Esophagus (tissue), 2 donors: Measurements from ENCODE around the gene KIRREL3. TPM values are rescaled to one million over a fixed set of nuclear protein-coding genes. Genes with fewer than 3 reads are reported as not detected.

Experiments used
- H3K27ac ChIP-seq, 2 donors: one replicate each; pipeline ENCODE4 v1.5.1; 2013; ENCODE audit warnings: low read depth in 2 of 2, mild to moderate bottlenecking in 2 of 2, inconsistent platforms in 1 of 2, low read length in 1 of 2, moderate library complexity in 1 of 2
- H3K27me3 ChIP-seq, 2 donors: one replicate each; pipeline ENCODE4 v1.6.1; 2013; ENCODE audit warnings: low read length in 2 of 2, control low read depth in 1 of 2, mild to moderate bottlenecking in 1 of 2; ENCODE audit not compliant: insufficient read depth in 2 of 2, control insufficient read depth in 1 of 2
- H3K36me3 ChIP-seq, 2 donors: one replicate each; pipeline ENCODE4 v1.6.1; 2013; ENCODE audit warnings: low read length in 1 of 2; ENCODE audit not compliant: control insufficient read depth in 2 of 2, insufficient read depth in 2 of 2
- H3K4me1 ChIP-seq, 2 donors: one replicate each; pipeline ENCODE4 v1.6.1; 2013; ENCODE audit warnings: low read length in 1 of 2; ENCODE audit not compliant: control insufficient read depth in 2 of 2, insufficient read depth in 2 of 2
- H3K4me3 ChIP-seq, 2 donors: one replicate each; pipeline ENCODE4 v1.5.1; 2013; ENCODE audit warnings: low read length in 2 of 2, mild to moderate bottlenecking in 2 of 2, low read depth in 1 of 2, moderate library complexity in 1 of 2
- H3K9me3 ChIP-seq, 2 donors: one replicate each; pipeline ENCODE4 v1.6.1; 2013; ENCODE audit warnings: mild to moderate bottlenecking in 2 of 2, low read depth in 1 of 2, low read length in 1 of 2, moderate library complexity in 1 of 2; ENCODE audit not compliant: control insufficient read depth in 2 of 2, insufficient read depth in 1 of 2
- WGBS, 2 donors: extraction: QIAGEN DNeasy Blood & Tissue Kit; methylation state at CpG; one replicate each; pipeline ENCODE4 v1.1.7; 2013; 5-methylcytosine and 5-hydroxymethylcytosine counted together
- polyA plus RNA-seq, 2 donors: library from polyadenylated mRNA; stranded (reverse); fragments of 200-250 nt; gene quantifications; one replicate each; pipeline ENCODE4 v1.2.3, GENCODE V29; 2013
- donor health status: healthy with polysubstance abuse.
- donor health status: Bipolar disorder and iron deficiency.

Gene KIRREL3
- polyA plus RNA-seq, 2 donors: 0.05 to 0.12 TPM

GRCh38 chr11:126424471-126425039, 576.0 kb downstream of the KIRREL3 start:
- no peaks in the 10 kb centered on the region for H3K9me3 ChIP-seq
- 79 to 85% methylated on average over 30 of the region's 30 CpGs for WGBS, 2 donors
- H3K4me1 ChIP-seq: peaks cover 0 to 4% of the 10 kb centered on the region in 2 donors
- no peaks in the 10 kb centered on the region for H3K36me3 ChIP-seq
- H3K27ac ChIP-seq: no peak overlapping the region
- no peaks in the 10 kb centered on the region for H3K27me3 ChIP-seq
- no peak overlapping the region for H3K4me3 ChIP-seq

GRCh38 chr11:126423743-126424142, 576.8 kb downstream of the KIRREL3 start:
- no peak overlapping the region for H3K4me3 ChIP-seq
- no peak overlapping the region for H3K27ac ChIP-seq
- H3K27me3 ChIP-seq: no peaks in the 10 kb centered on the region
- no peaks in the 10 kb centered on the region for H3K9me3 ChIP-seq
- no peaks in the 10 kb centered on the region for H3K36me3 ChIP-seq
- peaks cover 0 to 4% of the 10 kb centered on the region in 2 donors for H3K4me1 ChIP-seq
- 72 to 78% methylated on average over 11 of the region's 11 CpGs for WGBS, 2 donors

GRCh38 chr11:126423154-126423553, 577.4 kb downstream of the KIRREL3 start:
- Histone ChIP-seq H3K9me3 (no peaks in the 10 kb centered on the region), H3K4me3 (no peak overlapping the region), H3K4me1 (peaks cover 0 to 4% of the 10 kb centered on the region in 2 donors), H3K36me3 (no peaks in the 10 kb centered on the region), H3K27me3 (no peaks in the 10 kb centered on the region), H3K27ac (no peak overlapping the region)
- WGBS, 2 donors: 61 to 79% methylated on average over 2 of the region's 2 CpGs

GRCh38 chr11:126422446-126422845, 578.1 kb downstream of the KIRREL3 start:
- H3K27ac ChIP-seq: no peak overlapping the region
- H3K4me1 ChIP-seq: peaks cover 0 to 4% of the 10 kb centered on the region in 2 donors
- H3K36me3 ChIP-seq: no peaks in the 10 kb centered on the region
- no peaks in the 10 kb centered on the region for H3K9me3 ChIP-seq
- no peaks in the 10 kb centered on the region for H3K27me3 ChIP-seq
- 83 to 89% methylated on average over 2 of the region's 2 CpGs for WGBS, 2 donors
- H3K4me3 ChIP-seq: no peak overlapping the region

GRCh38 chr11:126421271-126421671, 579.3 kb downstream of the KIRREL3 start:
- 49 to 77% methylated on average over 13 of the region's 13 CpGs for WGBS, 2 donors
- H3K27me3 ChIP-seq: no peaks in the 10 kb centered on the region
- peaks cover 2 to 11% of the 10 kb centered on the region in 2 donors for H3K4me1 ChIP-seq
- H3K4me3 ChIP-seq: no peak overlapping the region
- H3K9me3 ChIP-seq: no peaks in the 10 kb centered on the region
- no peaks in the 10 kb centered on the region for H3K36me3 ChIP-seq
- no peak overlapping the region for H3K27ac ChIP-seq

GRCh38 chr11:126420698-126421256, 579.8 kb downstream of the KIRREL3 start:
- Histone ChIP-seq H3K4me3 (no peak overlapping the region), H3K36me3 (no peaks in the 10 kb centered on the region), H3K9me3 (no peaks in the 10 kb centered on the region), H3K27me3 (no peaks in the 10 kb centered on the region), H3K4me1 (peaks cover 4 to 16% of the 10 kb centered on the region in 2 donors), H3K27ac (no peak overlapping the region)
- 48 to 53% methylated on average over 6 of the region's 6 CpGs for WGBS, 2 donors

- no peaks in the 10 kb centered on the region for H3K36me3 ChIP-seq
- no peaks in the 10 kb centered on the region for H3K27me3 ChIP-seq
- peaks cover 9 to 21% of the 10 kb centered on the region in 2 donors for H3K4me1 ChIP-seq
- H3K9me3 ChIP-seq: no peaks in the 10 kb centered on the region
- no peak overlapping the region for H3K27ac ChIP-seq
- no peak overlapping the region for H3K4me3 ChIP-seq
- WGBS, 2 donors: 66 to 71% methylated on average over 11 of the region's 11 CpGs
Measured at GRCh38 chr11:126419801-126420697, 580.5 kb downstream of the KIRREL3 start.

- Histone ChIP-seq H3K27ac (no peak overlapping the region), H3K4me3 (no peak overlapping the region), H3K27me3 (no peaks in the 10 kb centered on the region), H3K36me3 (peaks cover 0 to 2% of the 10 kb centered on the region in 2 donors), H3K4me1 (peaks cover 9 to 27% of the 10 kb centered on the region in 2 donors), H3K9me3 (no peaks in the 10 kb centered on the region)
- WGBS, 2 donors: 0 to 35% methylated on average over 1 of the region's 1 CpG
Measured at GRCh38 chr11:126418887-126419286, 581.7 kb downstream of the KIRREL3 start.

- peaks cover 9 to 27% of the 10 kb centered on the region in 2 donors for H3K4me1 ChIP-seq
- no peak overlapping the region for H3K4me3 ChIP-seq
- peak overlapping the region; percentile 74 to 91 for H3K27ac ChIP-seq
- peaks cover 0 to 2% of the 10 kb centered on the region in 2 donors for H3K36me3 ChIP-seq
- WGBS, 2 donors: 38 to 46% methylated on average over 12 of the region's 12 CpGs
- no peaks in the 10 kb centered on the region for H3K27me3 ChIP-seq
- H3K9me3 ChIP-seq: no peaks in the 10 kb centered on the region
Measured at GRCh38 chr11:126417091-126417862, 583.3 kb downstream of the KIRREL3 start.
